ENCODE data around the gene ERBB4. TPM values are rescaled to one million over a fixed set of nuclear protein-coding genes. Genes with fewer than 3 reads are reported as not detected.

ERBB4 gene
- total and polyA plus RNA-seq, 2 of the 8 experiments (the other 6 are each of a cell fraction or from before 2014, with no cell fraction given) = 0.34 to 1.3 TPM

DNA sequence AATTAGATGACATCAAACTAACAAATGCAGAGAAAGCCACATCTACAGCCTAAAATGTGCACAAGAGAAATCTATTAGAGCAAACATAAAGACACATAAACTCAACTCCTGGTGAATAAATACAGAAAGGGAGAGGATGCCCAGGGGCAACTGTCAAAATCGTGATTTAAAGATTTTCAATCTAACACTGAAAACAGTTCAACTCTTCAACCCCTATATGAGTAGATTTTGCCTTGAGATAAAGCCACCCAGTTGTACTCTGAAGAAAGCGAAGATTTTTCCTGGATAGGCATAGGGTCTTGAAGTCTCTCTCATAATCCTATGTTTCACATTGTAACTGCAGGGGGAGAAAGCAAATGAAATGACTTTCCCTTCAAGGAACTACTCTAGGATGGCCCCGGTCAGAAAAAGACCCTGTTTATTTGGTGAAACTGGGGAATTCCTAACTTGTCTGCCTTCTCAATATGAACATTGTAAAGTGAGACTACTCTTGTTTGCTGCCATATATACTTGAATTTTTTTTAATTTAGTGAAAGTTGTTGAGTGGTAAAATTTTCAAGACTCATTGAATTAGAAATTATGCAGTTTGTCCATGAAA lies 226.7 kb downstream of the ERBB4 start (continued):
- TF ChIP-seq, protein P1, sequence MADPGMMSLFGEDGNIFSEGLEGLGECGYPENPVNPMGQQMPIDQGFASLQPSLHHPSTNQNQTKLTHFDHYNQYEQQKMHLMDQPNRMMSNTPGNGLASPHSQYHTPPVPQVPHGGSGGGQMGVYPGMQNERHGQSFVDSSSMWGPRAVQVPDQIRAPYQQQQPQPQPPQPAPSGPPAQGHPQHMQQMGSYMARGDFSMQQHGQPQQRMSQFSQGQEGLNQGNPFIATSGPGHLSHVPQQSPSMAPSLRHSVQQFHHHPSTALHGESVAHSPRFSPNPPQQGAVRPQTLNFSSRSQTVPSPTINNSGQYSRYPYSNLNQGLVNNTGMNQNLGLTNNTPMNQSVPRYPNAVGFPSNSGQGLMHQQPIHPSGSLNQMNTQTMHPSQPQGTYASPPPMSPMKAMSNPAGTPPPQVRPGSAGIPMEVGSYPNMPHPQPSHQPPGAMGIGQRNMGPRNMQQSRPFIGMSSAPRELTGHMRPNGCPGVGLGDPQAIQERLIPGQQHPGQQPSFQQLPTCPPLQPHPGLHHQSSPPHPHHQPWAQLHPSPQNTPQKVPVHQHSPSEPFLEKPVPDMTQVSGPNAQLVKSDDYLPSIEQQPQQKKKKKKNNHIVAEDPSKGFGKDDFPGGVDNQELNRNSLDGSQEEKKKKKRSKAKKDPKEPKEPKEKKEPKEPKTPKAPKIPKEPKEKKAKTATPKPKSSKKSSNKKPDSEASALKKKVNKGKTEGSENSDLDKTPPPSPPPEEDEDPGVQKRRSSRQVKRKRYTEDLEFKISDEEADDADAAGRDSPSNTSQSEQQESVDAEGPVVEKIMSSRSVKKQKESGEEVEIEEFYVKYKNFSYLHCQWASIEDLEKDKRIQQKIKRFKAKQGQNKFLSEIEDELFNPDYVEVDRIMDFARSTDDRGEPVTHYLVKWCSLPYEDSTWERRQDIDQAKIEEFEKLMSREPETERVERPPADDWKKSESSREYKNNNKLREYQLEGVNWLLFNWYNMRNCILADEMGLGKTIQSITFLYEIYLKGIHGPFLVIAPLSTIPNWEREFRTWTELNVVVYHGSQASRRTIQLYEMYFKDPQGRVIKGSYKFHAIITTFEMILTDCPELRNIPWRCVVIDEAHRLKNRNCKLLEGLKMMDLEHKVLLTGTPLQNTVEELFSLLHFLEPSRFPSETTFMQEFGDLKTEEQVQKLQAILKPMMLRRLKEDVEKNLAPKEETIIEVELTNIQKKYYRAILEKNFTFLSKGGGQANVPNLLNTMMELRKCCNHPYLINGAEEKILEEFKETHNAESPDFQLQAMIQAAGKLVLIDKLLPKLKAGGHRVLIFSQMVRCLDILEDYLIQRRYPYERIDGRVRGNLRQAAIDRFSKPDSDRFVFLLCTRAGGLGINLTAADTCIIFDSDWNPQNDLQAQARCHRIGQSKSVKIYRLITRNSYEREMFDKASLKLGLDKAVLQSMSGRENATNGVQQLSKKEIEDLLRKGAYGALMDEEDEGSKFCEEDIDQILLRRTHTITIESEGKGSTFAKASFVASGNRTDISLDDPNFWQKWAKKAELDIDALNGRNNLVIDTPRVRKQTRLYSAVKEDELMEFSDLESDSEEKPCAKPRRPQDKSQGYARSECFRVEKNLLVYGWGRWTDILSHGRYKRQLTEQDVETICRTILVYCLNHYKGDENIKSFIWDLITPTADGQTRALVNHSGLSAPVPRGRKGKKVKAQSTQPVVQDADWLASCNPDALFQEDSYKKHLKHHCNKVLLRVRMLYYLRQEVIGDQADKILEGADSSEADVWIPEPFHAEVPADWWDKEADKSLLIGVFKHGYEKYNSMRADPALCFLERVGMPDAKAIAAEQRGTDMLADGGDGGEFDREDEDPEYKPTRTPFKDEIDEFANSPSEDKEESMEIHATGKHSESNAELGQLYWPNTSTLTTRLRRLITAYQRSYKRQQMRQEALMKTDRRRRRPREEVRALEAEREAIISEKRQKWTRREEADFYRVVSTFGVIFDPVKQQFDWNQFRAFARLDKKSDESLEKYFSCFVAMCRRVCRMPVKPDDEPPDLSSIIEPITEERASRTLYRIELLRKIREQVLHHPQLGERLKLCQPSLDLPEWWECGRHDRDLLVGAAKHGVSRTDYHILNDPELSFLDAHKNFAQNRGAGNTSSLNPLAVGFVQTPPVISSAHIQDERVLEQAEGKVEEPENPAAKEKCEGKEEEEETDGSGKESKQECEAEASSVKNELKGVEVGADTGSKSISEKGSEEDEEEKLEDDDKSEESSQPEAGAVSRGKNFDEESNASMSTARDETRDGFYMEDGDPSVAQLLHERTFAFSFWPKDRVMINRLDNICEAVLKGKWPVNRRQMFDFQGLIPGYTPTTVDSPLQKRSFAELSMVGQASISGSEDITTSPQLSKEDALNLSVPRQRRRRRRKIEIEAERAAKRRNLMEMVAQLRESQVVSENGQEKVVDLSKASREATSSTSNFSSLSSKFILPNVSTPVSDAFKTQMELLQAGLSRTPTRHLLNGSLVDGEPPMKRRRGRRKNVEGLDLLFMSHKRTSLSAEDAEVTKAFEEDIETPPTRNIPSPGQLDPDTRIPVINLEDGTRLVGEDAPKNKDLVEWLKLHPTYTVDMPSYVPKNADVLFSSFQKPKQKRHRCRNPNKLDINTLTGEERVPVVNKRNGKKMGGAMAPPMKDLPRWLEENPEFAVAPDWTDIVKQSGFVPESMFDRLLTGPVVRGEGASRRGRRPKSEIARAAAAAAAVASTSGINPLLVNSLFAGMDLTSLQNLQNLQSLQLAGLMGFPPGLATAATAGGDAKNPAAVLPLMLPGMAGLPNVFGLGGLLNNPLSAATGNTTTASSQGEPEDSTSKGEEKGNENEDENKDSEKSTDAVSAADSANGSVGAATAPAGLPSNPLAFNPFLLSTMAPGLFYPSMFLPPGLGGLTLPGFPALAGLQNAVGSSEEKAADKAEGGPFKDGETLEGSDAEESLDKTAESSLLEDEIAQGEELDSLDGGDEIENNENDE (IDR thresholded peaks at IDR 0.05; ENCODE audit: insufficient replicate concordance, low read length) = no peak
- TF ChIP-seq NANOG (IDR thresholded peaks at IDR 0.05; ENCODE audit: insufficient read depth, low read depth, low read length, poor library complexity, severe bottlenecking) (no peak), FOSL1 (IDR thresholded peaks at IDR 0.05; ENCODE audit: insufficient read depth, low read depth, low read length) (no peak), CHD1 (IDR thresholded peaks at IDR 0.05; ENCODE audit: low read depth, low read length) (no peak), KDM1A (IDR thresholded peaks at IDR 0.05; ENCODE audit: borderline replicate concordance, low read length) (no peak)
- TF ChIP-seq, protein P2, sequence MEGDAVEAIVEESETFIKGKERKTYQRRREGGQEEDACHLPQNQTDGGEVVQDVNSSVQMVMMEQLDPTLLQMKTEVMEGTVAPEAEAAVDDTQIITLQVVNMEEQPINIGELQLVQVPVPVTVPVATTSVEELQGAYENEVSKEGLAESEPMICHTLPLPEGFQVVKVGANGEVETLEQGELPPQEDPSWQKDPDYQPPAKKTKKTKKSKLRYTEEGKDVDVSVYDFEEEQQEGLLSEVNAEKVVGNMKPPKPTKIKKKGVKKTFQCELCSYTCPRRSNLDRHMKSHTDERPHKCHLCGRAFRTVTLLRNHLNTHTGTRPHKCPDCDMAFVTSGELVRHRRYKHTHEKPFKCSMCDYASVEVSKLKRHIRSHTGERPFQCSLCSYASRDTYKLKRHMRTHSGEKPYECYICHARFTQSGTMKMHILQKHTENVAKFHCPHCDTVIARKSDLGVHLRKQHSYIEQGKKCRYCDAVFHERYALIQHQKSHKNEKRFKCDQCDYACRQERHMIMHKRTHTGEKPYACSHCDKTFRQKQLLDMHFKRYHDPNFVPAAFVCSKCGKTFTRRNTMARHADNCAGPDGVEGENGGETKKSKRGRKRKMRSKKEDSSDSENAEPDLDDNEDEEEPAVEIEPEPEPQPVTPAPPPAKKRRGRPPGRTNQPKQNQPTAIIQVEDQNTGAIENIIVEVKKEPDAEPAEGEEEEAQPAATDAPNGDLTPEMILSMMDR (IDR thresholded peaks at IDR 0.05; ENCODE audit: control extremely low read depth in 1 of 3, insufficient read depth in 1 of 3, low read depth in 1 of 3, low read length in 3 of 3) = no peak
